ENCODE data around the gene LRRC56. TPM values are rescaled to one million over a fixed set of nuclear protein-coding genes. Genes with fewer than 3 reads are reported as not detected.

Gene LRRC56
- total and polyA plus RNA-seq, 2 experiments from 2014 or later = 0.86 to 1.3 TPM

DNA sequence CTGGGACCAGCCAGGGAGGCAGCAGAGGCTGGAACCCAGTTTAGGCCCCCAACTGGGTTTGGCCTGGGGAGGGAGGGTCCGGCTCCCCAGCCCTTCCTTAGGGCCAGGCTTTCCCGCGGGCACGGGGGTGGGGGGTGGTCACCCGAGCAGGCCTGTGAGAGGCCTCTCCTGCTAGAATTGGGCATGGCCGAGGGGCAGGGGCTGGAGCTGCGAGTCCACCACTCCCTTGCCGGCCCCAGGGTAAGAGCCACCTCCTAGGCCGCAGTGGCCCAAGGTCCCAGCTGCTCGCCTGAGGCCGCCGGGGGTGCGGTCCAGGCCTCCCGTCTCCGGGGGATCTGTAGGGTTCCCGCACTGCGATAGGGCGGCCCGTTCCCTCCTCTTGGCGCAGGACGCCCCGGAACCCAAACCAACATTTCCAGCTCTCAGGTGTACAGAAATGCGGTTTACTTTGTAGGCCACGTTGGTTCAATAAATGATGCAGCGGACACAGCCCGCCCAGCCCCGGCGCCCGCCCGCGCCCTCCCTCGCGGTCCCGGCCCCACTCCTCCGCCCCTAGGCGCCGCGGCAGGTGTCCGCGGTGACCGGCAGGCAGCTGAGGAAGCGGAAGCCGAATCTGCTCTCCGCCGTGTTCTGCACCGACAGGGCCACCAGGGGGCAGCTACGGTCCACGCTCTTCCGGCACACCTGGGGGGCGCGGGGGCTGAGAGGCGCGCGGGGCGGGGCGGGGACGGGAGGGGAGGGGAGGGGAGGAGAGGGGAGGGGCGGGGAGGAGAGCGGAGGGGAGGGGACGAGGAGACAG is 17.3 kb downstream of the LRRC56 start:
- 4 to 11% methylated on average over 31 to 59 of the region's 60 CpGs for WGBS, 2 experiments (ENCODE audit: low coverage in 1 of 2, low lambda C conversion rate in 2 of 2, missing lambda C conversion rate in 2 of 2)
- Histone ChIP-seq H3K9ac (no peak overlapping the region), H3K36me3 (ENCODE audit: low read depth) (no peaks in the 10 kb centered on the region), H3F3A (ENCODE audit: insufficient read depth) (no peaks in the 10 kb centered on the region), H3K9me2 (ENCODE audit: insufficient read depth) (no peaks in the 10 kb centered on the region), H3K4me1 (ENCODE audit: insufficient read depth) (no peaks in the 10 kb centered on the region), H3K27me3 (replicated peaks; ENCODE audit: insufficient read depth) (peaks cover 12% of the 10 kb centered on the region), H3K9me3 (ENCODE audit: low read depth) (no peaks in the 10 kb centered on the region), H3K4me3 (no peak overlapping the region), H4K20me1 (ENCODE audit: insufficient read depth) (no peaks in the 10 kb centered on the region), H2AFZ (no peak overlapping the region), H3K27ac (no peak overlapping the region), H3K4me2 (ENCODE audit: unreplicated experiment) (no peak overlapping the region), H3K79me2 (ENCODE audit: insufficient read depth) (no peaks in the 10 kb centered on the region)
- in situ Hi-C loops (cut with MboI) = no loop called here
- peak; percentile 63 for DNase-seq
- TF ChIP-seq EZH2 (IDR thresholded peaks at IDR 0.05; ENCODE audit: insufficient read depth, poor library complexity, severe bottlenecking) (no peak), EZH2phosphoT487 (IDR thresholded peaks at IDR 0.05; ENCODE audit: insufficient read depth, low read depth) (no peak)

DNA sequence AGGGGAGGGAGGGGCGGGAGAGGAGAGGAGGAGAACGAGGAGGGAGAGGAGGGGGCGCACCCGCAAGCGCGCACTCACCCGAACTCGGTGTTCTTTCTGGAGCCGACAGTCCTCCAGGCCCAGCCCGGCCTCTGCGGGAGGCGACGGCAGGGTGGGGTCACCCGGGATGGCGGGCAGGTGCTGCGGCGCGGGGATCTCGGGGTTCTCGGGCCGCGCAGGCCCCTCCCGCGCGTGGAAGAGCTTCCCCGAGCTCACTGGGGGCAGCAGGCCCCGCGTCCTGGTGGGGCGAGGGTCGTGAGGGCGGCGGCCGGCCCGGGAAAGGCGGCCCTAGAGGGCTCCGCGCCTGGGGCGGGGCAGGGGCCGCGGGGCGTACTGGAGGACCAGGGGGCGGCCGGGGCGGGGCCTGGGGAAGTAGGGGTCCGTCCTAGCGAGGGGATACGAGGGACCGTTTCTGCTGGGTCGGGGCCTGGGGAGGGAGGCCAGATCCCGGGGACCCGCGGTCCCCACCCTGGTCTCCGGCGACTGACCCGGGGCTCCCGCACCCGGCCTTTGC is 18.0 kb downstream of the LRRC56 start:
- no peak overlapping the region for H2AFZ ChIP-seq

DNA sequence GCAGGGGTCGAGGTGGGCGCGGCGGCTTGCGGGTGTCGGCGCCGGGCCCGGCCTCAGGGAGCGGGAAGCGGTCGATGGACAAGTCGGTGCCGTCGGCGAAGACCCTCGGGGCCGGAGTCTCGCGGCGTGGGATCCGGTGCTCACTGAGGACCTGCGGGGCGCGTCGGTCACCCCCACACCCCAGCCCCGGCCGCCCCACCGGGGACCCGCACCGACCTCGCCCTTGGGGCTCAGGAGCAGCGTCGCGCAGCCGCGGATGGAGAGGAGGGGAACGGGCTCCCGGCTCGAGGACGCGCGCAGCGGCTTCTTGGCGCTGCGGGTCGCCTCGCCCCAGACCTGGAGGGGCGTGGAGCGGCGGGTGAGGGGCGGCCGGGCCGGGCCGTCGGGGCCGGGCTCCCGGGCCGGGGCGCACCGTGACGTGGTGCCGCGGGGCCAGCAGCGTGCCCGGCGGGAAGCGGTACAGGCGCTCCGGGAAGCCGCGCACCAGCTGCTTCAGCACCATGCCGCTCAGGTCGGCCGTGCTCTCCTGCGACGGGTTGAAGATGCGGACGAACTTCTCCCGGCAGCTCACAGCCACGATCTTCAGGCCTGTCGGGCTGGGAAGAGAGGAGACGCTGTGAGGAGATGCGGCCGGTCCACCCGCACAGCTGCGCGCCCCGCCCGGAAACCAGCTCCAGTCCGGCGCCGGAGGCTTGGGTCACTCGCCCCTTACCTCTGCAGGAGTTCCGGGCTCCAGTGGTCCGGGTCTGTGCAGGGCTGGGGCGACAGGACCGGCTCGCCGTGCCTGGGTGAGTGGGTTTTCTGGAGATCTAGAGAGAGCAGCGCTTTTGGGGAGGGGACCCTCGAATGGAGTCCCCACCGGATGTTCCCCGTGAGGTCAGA is 18.7 kb downstream of the LRRC56 start:
- no peaks in the 10 kb centered on the region for H3F3A ChIP-seq (ENCODE audit: insufficient read depth)
- H3K9ac ChIP-seq = no peak overlapping the region
- H3K27me3 ChIP-seq (replicated peaks; ENCODE audit: insufficient read depth) = peaks cover 12% of the 10 kb centered on the region
- H3K4me1 ChIP-seq (ENCODE audit: insufficient read depth) = no peaks in the 10 kb centered on the region
- TF ChIP-seq EZH2phosphoT487 (IDR thresholded peaks at IDR 0.05; ENCODE audit: insufficient read depth, low read depth) (no peak), EZH2 (IDR thresholded peaks at IDR 0.05; ENCODE audit: insufficient read depth, poor library complexity, severe bottlenecking) (peak; percentile 49)
- no peak overlapping the region for H3K27ac ChIP-seq
- no peak overlapping the region for H3K4me3 ChIP-seq
- 4% methylated on average over 60 to 99 of the region's 104 CpGs for WGBS, 2 experiments (ENCODE audit: low coverage in 1 of 2, low lambda C conversion rate in 2 of 2, missing lambda C conversion rate in 2 of 2)
- no peaks in the 10 kb centered on the region for H3K9me3 ChIP-seq (ENCODE audit: low read depth)
- H3K79me2 ChIP-seq (ENCODE audit: insufficient read depth) = no peaks in the 10 kb centered on the region
- H4K20me1 ChIP-seq (ENCODE audit: insufficient read depth) = no peaks in the 10 kb centered on the region
- in situ Hi-C loops (cut with MboI) = no loop called here
- H3K4me2 ChIP-seq (ENCODE audit: unreplicated experiment) = no peak overlapping the region
- no peaks in the 10 kb centered on the region for H3K36me3 ChIP-seq (ENCODE audit: low read depth)
- H3K9me2 ChIP-seq (ENCODE audit: insufficient read depth) = no peaks in the 10 kb centered on the region
- peak; percentile 49 for DNase-seq
- H2AFZ ChIP-seq = no peak overlapping the region

More for the DNA sequence above, 18.0 kb downstream of the LRRC56 start:
- no peak overlapping the region for H3K4me2 ChIP-seq (ENCODE audit: unreplicated experiment)
- TF ChIP-seq EZH2 (IDR thresholded peaks at IDR 0.05; ENCODE audit: insufficient read depth, poor library complexity, severe bottlenecking) (peak; percentile 94), EZH2phosphoT487 (IDR thresholded peaks at IDR 0.05; ENCODE audit: insufficient read depth, low read depth) (no peak)
- no peaks in the 10 kb centered on the region for H4K20me1 ChIP-seq (ENCODE audit: insufficient read depth)
- no peaks in the 10 kb centered on the region for H3K79me2 ChIP-seq (ENCODE audit: insufficient read depth)
- no peak overlapping the region for H3K4me3 ChIP-seq
- peaks cover 12% of the 10 kb centered on the region for H3K27me3 ChIP-seq (replicated peaks; ENCODE audit: insufficient read depth)
- no peaks in the 10 kb centered on the region for H3K9me2 ChIP-seq (ENCODE audit: insufficient read depth)
- H3K9me3 ChIP-seq (ENCODE audit: low read depth) = no peaks in the 10 kb centered on the region
- in situ Hi-C loops (cut with MboI) = no loop called here
- H3F3A ChIP-seq (ENCODE audit: insufficient read depth) = no peaks in the 10 kb centered on the region
- H3K36me3 ChIP-seq (ENCODE audit: low read depth) = no peaks in the 10 kb centered on the region
- no peaks in the 10 kb centered on the region for H3K4me1 ChIP-seq (ENCODE audit: insufficient read depth)
- WGBS, 2 experiments (ENCODE audit: low coverage in 1 of 2, low lambda C conversion rate in 2 of 2, missing lambda C conversion rate in 2 of 2) = 0 to 3% methylated on average over 10 to 40 of the region's 57 CpGs
- DNase-seq = no peak
- no peak overlapping the region for H3K9ac ChIP-seq
- no peak overlapping the region for H3K27ac ChIP-seq

DNA sequence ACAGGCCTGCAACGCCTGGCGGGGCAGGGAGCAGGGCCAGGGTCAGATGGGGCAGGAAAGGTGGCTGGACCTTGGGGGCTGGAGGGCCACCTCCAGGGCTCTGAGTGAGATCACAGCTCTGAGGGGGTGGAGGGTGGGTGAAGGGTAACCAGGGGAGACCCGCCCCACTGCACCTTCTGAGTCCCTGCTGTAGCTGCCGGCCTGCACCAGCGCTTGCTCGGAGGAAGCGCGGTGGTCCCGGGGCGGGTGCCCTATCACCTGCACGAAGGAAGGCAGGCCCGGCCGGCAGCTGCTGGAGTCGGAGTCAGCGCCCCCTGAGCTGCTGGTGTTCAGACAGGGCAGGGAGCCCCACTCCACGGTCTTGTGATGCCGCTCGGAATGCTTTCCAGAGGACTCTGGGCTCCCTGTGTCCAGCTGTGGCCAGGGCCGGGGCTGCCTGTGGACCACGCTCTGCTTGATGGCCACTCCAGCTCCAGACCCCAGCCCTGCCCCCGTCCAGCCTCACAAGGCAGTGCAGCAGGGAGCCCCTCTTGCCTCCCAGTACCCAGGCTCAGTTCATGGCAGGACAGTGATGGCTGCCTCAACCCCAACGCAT is 19.4 kb downstream of the LRRC56 start:
- 44 to 47% methylated on average over 21 to 22 of the region's 22 CpGs for WGBS, 2 experiments (ENCODE audit: low coverage in 1 of 2, low lambda C conversion rate in 2 of 2, missing lambda C conversion rate in 2 of 2)
- Histone ChIP-seq H3F3A (ENCODE audit: insufficient read depth) (no peaks in the 10 kb centered on the region), H3K27ac (no peak overlapping the region), H3K9me2 (ENCODE audit: insufficient read depth) (no peaks in the 10 kb centered on the region), H4K20me1 (ENCODE audit: insufficient read depth) (no peaks in the 10 kb centered on the region), H3K9me3 (ENCODE audit: low read depth) (no peaks in the 10 kb centered on the region), H3K79me2 (ENCODE audit: insufficient read depth) (no peaks in the 10 kb centered on the region), H3K4me3 (no peak overlapping the region), H3K4me2 (ENCODE audit: unreplicated experiment) (no peak overlapping the region), H2AFZ (no peak overlapping the region), H3K9ac (no peak overlapping the region), H3K36me3 (ENCODE audit: low read depth) (no peaks in the 10 kb centered on the region), H3K27me3 (replicated peaks; ENCODE audit: insufficient read depth) (peaks cover 12% of the 10 kb centered on the region), H3K4me1 (ENCODE audit: insufficient read depth) (no peaks in the 10 kb centered on the region)
- no peak for DNase-seq
- in situ Hi-C loops (cut with MboI) = no loop called here
- TF ChIP-seq EZH2phosphoT487 (IDR thresholded peaks at IDR 0.05; ENCODE audit: insufficient read depth, low read depth) = 0 out of 2 replicates have a peak, but pooled peaks have one; percentile 25
- no peak for TF ChIP-seq EZH2 (IDR thresholded peaks at IDR 0.05; ENCODE audit: insufficient read depth, poor library complexity, severe bottlenecking)
